GM12875 (cell line): ENCODE data around the gene TRIAP1.

ENCODE experiments used
- H3K4me3 ChIP-seq: one replicate; pipeline ENCODE4 v1.5.1; 2011; ENCODE audit warnings: low read depth, low read length, control low read depth
- TF ChIP-seq, protein P1 (sequence below): IDR thresholded peaks from 2 replicates; pipeline ENCODE4 v1.5.1; 2011; ENCODE audit warnings: low read depth, mild to moderate bottlenecking, control low read depth, inconsistent platforms, low read length, moderate library complexity, borderline replicate concordance; ENCODE audit not compliant: insufficient read depth

TRIAP1 gene

GRCh38 chr12:120439646-120440247 is 6.4 kb downstream of the TRIAP1 start:
- TF ChIP-seq, protein P1, sequence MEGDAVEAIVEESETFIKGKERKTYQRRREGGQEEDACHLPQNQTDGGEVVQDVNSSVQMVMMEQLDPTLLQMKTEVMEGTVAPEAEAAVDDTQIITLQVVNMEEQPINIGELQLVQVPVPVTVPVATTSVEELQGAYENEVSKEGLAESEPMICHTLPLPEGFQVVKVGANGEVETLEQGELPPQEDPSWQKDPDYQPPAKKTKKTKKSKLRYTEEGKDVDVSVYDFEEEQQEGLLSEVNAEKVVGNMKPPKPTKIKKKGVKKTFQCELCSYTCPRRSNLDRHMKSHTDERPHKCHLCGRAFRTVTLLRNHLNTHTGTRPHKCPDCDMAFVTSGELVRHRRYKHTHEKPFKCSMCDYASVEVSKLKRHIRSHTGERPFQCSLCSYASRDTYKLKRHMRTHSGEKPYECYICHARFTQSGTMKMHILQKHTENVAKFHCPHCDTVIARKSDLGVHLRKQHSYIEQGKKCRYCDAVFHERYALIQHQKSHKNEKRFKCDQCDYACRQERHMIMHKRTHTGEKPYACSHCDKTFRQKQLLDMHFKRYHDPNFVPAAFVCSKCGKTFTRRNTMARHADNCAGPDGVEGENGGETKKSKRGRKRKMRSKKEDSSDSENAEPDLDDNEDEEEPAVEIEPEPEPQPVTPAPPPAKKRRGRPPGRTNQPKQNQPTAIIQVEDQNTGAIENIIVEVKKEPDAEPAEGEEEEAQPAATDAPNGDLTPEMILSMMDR, result peak; percentile 74
- no peak overlapping the region for H3K4me3 ChIP-seq

DNA sequence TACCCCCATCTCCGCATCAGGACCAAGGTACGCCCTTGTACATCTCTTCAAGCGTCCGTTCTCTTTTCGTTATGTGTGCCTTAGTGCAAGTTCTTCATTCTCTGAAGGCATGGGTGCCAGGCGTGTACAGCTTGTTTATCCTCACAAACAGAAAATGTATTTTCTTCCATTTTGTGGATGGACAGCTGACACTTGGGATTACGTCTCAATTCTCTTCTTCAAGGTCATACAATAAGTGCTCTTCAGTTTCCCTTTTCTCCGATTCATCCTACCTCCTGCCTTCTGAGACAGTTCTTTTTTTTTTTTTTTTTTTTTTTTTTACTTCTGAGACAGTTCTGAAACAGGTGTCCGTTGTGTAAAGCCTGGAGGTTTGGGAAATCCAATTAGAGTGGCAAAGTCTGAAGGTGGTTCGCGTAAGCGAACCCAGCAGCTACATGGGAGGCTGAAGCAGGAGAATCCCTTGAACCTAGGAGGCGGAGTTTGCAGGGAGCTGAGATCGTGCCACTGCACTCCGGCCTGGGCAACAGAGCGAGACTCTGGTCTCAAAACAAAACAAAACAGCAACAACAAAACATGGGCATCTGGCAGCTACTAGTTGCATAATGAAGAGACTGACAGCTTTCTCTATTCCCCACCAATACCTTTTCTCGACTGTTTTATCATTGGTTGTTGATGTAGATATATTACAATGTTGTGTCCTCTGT is 7.5 kb downstream of the TRIAP1 start:
- peak overlapping the region; percentile 80 for H3K4me3 ChIP-seq
- TF ChIP-seq, protein P1, result no peak

DNA sequence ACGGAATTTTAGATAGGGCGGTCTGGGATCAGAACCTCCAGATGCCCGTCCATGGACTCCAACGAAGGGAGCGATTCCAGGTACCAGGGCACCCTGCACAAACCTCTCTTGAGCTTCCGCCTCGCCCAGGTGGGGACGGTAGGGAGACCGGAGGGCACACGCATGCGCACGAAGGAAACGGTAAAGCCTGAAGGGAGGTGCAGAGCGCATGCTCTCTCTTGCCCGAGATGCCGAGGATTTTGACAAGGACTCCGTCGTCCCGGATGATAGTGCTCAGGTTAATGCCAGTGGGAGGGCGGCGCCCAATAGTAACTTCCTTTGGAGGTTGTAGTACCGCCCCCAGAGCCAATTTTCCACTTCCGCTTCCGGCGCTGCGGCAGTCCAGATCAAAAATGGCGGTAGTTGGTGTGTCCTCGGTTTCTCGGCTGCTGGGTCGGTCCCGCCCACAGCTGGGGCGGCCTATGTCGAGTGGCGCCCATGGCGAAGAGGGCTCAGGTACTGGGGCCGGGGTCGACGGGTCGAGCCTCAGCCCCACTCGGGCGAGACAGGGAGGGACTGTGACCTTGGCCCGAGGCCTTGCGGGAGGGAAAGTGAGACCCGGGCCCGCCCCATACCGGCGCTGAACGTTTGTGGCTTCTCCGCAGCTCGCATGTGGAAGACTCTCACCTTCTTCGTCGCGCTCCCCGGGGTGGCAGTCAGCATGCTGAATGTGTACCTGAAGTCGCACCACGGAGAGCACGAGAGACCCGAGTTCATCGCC is 8.3 kb downstream of the TRIAP1 start, which contains the start of gene COX6A1:
Gene COX6A1, plus strand, starts transcription at position 379 of the 760 bp plus-strand sequence. Its CDS starts 14 bp downstream, at position 393.
- H3K4me3 ChIP-seq, result peak within 1 kb of the TSS; percentile 80
- TF ChIP-seq, protein P1, result no peak

DNA sequence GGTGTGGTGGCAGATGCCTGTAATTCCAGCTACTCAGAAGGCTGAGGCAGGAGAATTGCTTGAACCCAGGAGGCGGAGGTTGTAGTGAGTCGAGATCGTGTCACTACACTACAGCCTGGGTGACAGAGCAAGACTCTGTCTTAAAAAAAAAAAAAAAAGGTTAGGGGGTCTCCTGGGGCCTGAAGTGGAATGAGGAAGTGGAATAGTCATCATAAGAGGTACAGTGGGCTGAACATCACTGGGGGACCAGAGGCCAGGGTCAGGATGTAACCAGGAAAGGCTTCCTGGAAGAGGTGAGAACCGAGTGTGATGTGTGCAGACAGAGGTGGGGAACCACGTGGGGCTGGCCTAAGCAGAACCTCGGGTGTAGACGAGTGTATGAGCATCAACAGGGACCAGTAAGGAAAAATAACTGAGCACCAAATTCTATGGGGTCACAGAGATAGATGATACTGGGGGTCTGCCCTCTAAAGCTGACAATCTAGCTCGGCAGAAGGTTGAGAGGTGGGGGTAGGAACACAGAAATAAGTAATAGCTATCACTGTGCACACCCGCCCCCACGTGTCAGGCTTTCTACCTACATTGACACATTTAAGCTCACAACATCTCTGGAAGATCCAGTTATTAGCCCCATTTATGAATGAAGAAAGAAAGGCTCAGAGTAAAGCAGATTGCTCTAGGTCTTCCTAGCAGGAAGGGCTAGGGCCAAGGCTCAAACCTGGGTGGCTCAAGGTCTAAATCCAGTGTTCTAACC is 13.2 kb downstream of the TRIAP1 start:
- TF ChIP-seq, protein P1, result no peak
- no peak overlapping the region for H3K4me3 ChIP-seq

DNA sequence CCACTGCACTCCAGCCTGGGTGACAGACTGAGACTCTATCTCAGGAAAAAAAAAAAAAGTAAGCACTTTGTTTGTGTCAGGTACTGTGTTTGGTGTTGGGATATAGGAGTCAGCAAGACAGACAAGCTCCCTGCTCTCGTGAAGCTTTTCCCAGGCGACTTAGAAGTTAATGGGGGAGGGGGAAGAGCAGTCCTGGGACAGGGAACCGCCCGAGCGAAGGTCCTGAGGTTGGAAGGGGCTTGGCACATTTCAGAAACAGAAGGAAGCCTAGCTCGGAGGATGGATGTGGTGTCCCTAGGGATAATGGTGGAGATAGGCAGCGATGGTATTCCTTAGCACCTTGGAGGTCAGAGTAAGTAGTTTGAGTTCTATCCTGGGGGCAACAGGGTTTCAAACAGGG is 16.8 kb downstream of the TRIAP1 start:
- no peak overlapping the region for H3K4me3 ChIP-seq
- TF ChIP-seq, protein P1, result no peak

- TF ChIP-seq, protein P1, result no peak
- no peak overlapping the region for H3K4me3 ChIP-seq
These were observed 17.5 kb downstream of the TRIAP1 start for GRCh38 chr12:120428597-120429229.
